Measurements from ENCODE around the gene TRMT61B.

TRMT61B gene

GRCh38 chr2:28870146-28870891 lies at the start of gene TRMT61B:
Gene TRMT61B, minus strand, starts transcription at chr2:28870309. Its CDS starts 32 bp downstream, at chr2:28870277.
- peak; percentile 73 to 97 (median 91) for DNase-seq

DNA sequence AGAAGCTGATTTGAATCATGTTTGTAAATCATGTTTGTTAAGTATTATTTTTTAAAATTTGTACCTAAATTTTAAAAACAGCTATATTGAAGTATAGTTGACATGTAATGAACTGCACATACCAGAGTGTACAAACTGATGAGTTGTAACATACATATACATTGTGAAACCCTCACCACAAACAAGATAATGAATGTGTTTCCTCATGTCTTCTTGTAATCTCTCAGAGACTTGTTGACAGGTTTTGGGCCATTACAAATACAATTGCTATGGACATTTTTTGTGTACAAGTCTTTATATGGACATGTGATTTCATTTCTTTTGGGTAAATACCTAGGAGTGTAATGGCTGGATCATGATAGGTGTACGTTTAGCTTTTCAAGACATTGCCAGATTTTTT lies 45.8 kb upstream of the TRMT61B start:
- no peak for DNase-seq

DNA sequence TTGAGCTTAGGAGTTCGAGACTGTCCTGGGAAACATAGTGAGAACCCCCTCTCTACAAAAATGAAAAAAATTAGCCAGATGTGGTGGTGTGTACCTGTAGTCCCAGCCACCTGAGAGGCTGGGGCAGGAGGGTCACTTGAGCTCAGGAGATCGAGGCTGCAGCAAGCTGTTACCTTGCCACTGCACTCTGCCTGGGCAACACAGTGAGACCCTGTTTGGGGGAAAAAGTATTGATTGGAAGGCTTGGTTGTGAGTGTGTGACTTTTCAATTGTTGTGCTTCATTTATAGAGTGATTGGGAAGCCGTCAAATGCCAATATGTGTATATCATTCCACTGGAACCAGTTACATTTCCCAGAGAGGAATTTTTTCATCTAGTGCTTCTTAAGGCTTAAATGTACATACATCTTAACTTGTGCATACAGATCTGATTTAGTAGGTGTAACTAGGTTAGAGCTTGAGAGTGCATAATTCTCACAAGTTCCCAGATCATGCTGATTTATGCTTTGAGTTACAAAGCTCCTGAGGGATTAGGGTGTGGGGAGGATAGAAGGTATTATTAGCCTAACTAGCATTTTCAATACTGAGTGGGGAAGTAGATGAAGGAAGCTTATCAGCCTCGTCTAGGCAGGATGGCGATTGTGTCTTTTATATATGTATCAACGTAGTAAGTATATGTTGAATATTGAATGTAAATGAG lies 39.7 kb upstream of the TRMT61B start:
- DNase-seq = no peak

DNA sequence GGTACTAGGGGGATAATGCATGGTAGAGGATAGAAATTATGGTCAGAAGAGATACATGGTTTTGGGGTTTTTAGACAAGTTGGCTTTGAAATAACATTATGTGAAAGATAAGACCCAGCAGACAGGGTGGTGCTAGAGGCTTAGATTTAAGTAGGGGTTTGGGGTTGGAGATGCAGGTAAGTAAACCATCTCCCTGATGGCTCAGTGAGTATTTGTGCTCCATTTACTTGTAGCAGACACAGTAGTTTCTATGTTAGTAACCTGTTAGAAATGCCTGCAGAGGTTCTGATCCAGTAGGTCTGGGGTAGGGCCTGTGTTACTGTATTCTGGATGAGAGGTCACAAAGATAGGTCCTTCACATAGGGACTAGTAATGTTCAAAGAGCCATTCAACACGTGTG lies 38.1 kb upstream of the TRMT61B start:
- no peak for DNase-seq

GRCh38 chr2:28906821-28907220 lies 36.7 kb upstream of the TRMT61B start:
- no peak for DNase-seq

DNA sequence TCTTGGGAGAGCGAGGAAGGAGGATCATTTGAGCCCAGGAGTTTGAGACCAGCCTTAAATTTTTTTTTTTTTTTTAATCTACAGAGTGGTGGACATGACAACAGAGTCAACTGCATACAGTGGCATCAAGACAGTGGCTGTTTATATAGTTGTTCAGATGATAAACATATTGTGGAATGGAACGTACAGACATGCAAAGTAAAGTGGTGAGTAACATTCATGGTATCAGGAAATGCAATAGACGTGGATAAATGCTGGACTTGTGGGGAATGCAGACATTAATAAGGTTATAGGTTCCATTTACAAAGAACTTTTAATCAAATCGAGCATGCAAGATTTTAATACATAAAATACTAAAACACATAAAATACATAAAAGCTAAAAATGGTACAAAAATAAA lies 36.3 kb upstream of the TRMT61B start:
- no peak for DNase-seq

DNA sequence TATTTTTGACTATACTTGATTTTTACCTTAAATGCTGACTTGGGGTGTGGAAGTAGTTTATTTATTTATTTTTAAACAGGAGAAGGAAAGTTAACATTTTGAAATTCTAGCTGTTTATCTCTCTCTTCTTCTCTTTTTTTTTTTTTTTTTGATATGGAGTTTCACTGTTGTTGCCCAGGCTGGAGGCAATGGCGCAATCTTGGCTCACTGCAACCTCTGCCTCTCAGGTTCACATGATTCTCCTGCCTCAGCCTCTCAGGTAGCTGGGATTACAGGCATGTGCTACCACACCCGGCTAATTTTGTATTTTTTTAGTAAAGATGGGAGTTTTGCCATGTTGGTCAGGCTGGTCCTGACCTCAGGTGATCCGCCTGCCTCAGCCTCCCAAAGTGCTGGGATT lies 35.4 kb upstream of the TRMT61B start:
- no peak for DNase-seq

GRCh38 chr2:28904802-28905457 lies 34.8 kb upstream of the TRMT61B start:
- no peak for DNase-seq

DNA sequence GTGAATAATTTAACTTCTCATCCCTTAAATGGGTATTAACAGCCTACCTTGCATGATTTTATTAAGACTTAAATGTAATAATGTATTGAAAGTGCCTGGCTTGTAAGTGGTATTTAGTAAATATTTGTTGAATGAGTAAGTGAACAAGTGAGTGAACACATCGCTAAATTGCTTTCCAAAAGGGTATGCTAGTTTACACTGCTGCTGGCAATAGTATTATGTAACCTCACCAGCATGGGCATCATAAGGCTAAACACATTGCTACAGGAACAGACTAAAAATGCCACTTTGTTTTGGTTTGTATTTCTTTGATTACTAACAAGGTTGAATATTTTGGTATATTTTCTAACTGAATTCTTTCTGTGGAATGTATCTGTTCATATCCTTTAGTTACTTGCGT lies 34.2 kb upstream of the TRMT61B start:
- DNase-seq = no peak

DNA sequence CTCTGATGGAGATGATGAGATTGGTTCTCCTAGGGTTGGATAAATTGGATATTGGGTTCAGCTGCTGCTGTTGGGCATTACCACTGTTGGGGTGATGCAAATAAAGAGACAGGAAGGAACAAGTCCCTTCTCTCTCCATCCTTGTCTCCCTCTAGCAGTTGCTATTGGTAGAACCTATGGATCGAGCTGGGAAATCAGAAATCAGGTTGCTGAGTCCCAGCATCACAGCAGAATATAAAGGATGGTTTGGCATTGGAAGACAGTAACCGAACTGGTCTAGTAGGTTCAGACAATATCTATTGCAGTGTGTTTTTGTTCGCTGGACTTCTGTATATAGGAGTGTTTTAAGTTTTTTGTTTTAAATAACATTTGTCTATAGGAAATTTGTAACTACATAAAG lies 32.5 kb upstream of the TRMT61B start:
- no peak for DNase-seq

GRCh38 chr2:28901841-28902240 lies 31.7 kb upstream of the TRMT61B start:
- no peak for DNase-seq

DNA sequence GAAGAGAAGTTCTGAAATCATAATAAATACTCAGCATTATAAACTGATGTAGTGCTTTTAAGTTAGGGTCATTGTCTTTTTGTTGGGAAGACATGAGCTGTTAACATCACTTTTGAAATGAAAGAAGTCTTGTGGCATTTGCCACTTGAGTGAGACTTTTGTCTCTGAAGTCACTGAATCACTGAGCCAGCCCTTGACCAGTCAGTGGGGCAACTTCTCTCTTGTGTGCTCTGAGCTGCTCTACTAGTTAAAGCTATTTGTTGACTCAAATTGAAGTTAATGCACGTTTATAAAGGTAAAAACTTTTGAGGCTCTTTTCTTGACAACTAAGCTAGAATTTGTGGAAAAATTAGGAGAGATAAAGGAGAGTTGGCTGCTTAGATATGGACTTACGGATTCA lies 31.1 kb upstream of the TRMT61B start:
- no peak for DNase-seq

DNA sequence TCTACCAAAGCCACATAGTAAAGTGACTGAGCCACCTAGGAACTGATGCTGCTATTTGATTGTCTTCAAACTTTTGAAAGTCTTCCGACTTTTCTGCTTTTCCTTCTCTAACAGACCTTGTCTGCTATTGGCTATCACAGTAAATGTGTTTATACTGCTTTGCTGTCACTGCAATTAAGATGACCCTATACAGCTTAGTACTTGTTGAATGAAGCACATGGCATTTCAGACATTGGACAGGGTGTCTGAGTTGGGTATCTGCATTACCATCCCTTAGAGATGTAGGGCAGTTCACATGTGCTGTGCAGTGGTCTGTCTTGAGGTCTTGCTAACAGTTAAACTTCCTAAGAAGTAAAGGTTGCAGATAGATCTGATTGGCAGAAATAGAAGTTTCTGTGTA lies 27.9 kb upstream of the TRMT61B start:
- no peak for DNase-seq

DNA sequence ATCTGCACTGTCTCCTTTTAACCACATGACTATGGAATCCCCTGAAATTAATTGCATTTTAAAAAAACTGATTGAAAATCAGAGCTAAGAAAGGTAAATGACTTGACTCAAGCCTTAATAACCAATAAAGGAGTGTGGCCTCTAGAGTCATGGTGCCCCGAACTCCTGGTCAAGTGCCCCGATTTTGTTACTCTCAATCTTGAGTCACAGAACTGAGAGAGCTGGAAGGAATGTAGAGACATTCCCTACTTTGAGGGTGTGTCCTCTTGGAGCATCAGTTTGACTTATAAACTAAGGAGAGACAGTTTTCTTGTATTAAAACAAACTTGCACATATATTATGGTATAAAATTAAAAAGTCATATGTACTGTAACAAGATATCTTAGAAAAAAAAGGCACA lies 26.8 kb upstream of the TRMT61B start:
- no peak for DNase-seq

DNA sequence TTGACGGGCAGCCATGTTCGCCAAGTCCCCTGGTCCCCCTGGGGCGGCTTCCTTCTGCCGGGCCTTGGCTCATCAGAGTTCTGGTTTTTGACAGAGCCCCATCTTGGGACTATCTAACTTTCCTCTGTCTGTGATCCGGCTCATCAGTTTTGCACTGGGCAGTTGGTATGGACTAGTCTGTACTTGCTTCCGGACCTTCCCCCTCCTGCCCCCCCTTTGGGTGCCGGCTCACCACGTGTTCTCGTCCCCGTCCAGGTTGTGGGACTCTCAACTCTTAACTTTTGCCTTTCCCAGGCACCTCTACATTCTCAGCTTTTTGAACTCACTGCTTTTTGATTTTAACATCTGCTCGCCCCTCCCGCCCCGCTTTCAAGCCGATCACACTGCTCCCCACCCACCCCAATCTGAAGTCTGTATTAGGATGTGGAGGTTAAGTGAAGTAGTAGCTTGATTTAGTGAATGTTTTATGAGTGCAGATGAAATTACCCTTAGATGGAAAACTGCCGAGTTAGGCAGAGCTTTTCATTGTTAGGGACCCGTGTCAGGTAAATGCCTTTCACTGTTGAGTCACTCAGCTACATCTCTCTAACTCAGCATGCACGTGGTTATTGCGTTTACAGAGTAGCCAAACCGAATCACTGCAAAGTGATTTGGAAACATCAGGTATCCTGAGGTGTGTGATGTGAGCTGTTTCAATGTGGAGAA lies 25.2 kb upstream of the TRMT61B start:
- DNase-seq = peak in 15 of 56 donors; percentile 1 to 41 (median 12)

GRCh38 chr2:28894470-28895188 lies 24.5 kb upstream of the TRMT61B start, which contains the start of gene WDR43:
Gene WDR43, plus strand, starts transcription at chr2:28894667. Its CDS starts 32 bp downstream, at chr2:28894699.
- peak; percentile 31 to 99 (median 93) for DNase-seq

GRCh38 chr2:28893488-28893887 lies 23.4 kb upstream of the TRMT61B start:
- peak in 1 of 56 donors; percentile 4 for DNase-seq

DNA sequence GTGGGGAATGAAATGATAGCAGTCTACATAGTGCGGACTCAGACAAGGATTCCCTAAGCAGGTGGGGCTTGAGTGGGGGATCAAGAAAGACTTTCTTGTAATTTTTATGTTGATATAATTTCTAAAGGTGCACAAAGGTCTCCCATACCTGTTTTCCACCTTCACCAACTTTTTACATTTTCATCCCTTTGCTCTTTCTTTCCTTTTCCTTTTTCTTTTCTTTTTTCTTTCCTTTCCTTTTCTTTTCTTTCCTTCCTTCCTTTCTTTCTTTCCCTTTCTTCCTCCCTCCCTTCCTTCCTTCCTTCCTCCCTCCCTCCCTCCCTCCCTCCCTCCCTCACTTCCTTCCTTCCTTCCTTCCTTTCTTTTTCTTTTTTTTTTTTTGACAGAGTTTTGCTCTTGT lies 10.1 kb upstream of the TRMT61B start:
- no peak for DNase-seq

GRCh38 chr2:28871620-28872019 lies 1.5 kb upstream of the TRMT61B start:
- no peak for DNase-seq

DNA sequence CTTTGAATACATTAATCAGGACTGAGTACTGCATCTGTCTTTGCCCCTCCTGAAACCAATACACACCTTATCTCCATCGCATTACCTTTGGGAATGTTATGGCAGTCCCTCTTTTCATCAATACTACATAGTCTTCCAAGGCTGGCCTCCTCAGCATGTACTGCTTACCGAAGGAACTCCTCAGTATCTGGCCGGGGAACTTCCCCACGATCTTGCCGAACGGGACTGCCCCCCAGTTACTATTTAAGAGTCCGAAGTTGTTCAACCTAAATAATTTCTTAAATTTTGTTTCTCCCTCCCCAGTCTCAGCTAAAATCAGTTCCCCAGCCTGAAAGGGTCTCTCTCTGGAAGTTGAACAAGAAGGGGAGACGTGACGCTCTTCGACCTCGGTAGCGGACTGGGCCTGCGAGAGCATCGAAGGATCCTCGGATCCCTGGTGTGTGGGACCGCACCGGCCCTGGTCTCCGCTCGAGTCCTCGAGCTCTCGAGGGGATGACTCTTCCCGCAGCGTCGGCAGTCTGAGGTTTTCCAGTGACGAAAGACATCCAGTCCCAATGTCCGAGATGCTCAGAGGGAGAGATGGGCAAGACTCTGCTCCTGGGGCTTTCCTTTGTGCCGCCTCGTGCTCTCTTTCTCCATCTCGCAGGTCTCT lies 489 bp downstream of the TRMT61B start:
- DNase-seq = peak in 6 of 56 donors; percentile 16 to 55 (median 40)
